DOHH2 (cell line): ENCODE measurements around the gene B4GALT1.

ENCODE experiments used
- CTCF ChIP-seq: fragments of 200-600 bp; sonication (generic); IDR thresholded peaks from one replicate; pipeline ENCODE4 v1.5.1; 2014; ENCODE audit warnings: antibody characterized with exemption, mild to moderate bottlenecking, low read depth, low read length; ENCODE audit not compliant: poor library complexity, severe bottlenecking
- EZH2phosphoT487 ChIP-seq: fragments of 200-600 bp; sonication (generic); IDR thresholded peaks from 2 replicates; pipeline ENCODE4 v1.6.1; 2017; ENCODE audit warnings: borderline replicate concordance, mild to moderate bottlenecking, antibody characterized with exemption, low read length, moderate library complexity, mixed read lengths

GRCh38 chr9:33107762-33108161 is 59.4 kb downstream of the B4GALT1 start:
- TF ChIP-seq CTCF, result no peak
- TF ChIP-seq EZH2phosphoT487, result no peak
